ENCODE data around the gene GPR132. TPM values are rescaled to one million over a fixed set of nuclear protein-coding genes. Genes with fewer than 3 reads are reported as not detected.

Gene GPR132
- total RNA-seq, 2 experiments from 2014 or later, result 64.4 to 66.7 TPM

- DNase-seq, result no peak
- Mint-ChIP-seq H3K4me3 (no peak overlapping the region), H3K9me3 (no peaks in the 10 kb centered on the region), H3K4me1 (ENCODE audit: low read depth) (no peaks in the 10 kb centered on the region), H3K36me3 (ENCODE audit: low read depth) (peaks cover 13% of the 10 kb centered on the region), H3K27ac (no peak overlapping the region), H3K27me3 (no peaks in the 10 kb centered on the region)
- no peak for ATAC-seq (ENCODE audit: poor library complexity)
- intact Hi-C loops (cut with DNase I, micrococcal nuclease), result no loop called here
- Histone ChIP-seq H3K4me1 (ENCODE audit: insufficient read depth, low read length) (no peaks in the 10 kb centered on the region), H3K9me3 (ENCODE audit: control insufficient read depth in 1 of 2, insufficient read depth in 1 of 2, low read length in 2 of 2) (no peaks in the 10 kb centered on the region), H3K36me3 (ENCODE audit: insufficient read depth, low read length) (peaks cover 29% of the 10 kb centered on the region), H3K27ac (ENCODE audit: low read depth in 1 of 2, low read length in 2 of 2) (no peak overlapping the region), H3K4me3 (ENCODE audit: low read length) (no peak overlapping the region), H3K27me3 (ENCODE audit: control insufficient read depth in 1 of 2, insufficient read depth in 2 of 2, low read length in 2 of 2) (no peaks in the 10 kb centered on the region)
- ChIA-PET POLR2A (no interaction called here), CTCF (interaction anchor here (0.5 kb wide), 1 partner anchor 122 kb away, joined by 3 read pairs; no protein-coding TSS in a partner anchor)
- TF ChIP-seq CTCF (IDR thresholded peaks at IDR 0.05), result no peak
Measured at GRCh38 chr14:105005929-105006830, 59.0 kb downstream of the GPR132 start.

- DNase-seq (no peak), ATAC-seq (ENCODE audit: poor library complexity) (no peak)
- no peak overlapping the region for H3K4me3 ChIP-seq (ENCODE audit: low read length)
- no peaks in the 10 kb centered on the region for H3K4me1 ChIP-seq (ENCODE audit: insufficient read depth, low read length)
- peaks cover 23% of the 10 kb centered on the region for H3K36me3 ChIP-seq (ENCODE audit: insufficient read depth, low read length)
- TF ChIP-seq CTCF (IDR thresholded peaks at IDR 0.05), result no peak
- ChIA-PET CTCF (no interaction called here), POLR2A (no interaction called here)
- Mint-ChIP-seq H3K27ac (no peak overlapping the region), H3K9me3 (no peaks in the 10 kb centered on the region), H3K4me3 (no peak overlapping the region), H3K36me3 (ENCODE audit: low read depth) (peaks cover 13% of the 10 kb centered on the region), H3K4me1 (ENCODE audit: low read depth) (no peaks in the 10 kb centered on the region), H3K27me3 (no peaks in the 10 kb centered on the region)
- intact Hi-C loops (cut with DNase I, micrococcal nuclease), result no loop called here
- no peak overlapping the region for H3K27ac ChIP-seq (ENCODE audit: low read depth in 1 of 2, low read length in 2 of 2)
- H3K9me3 ChIP-seq (ENCODE audit: control insufficient read depth in 1 of 2, insufficient read depth in 1 of 2, low read length in 2 of 2), result no peaks in the 10 kb centered on the region
- no peaks in the 10 kb centered on the region for H3K27me3 ChIP-seq (ENCODE audit: control insufficient read depth in 1 of 2, insufficient read depth in 2 of 2, low read length in 2 of 2)
Measured at GRCh38 chr14:105005329-105005928, 59.8 kb downstream of the GPR132 start.

Other genes with a start within 250 kb of the GPR132 start
- 1 to 10 TPM; 4.4 to 4.7 TPM for gene CEP170B, start 200.2 kb downstream of the GPR132 start, total RNA-seq
- 1 to 10 TPM; 1.6 to 2.1 TPM for gene PLD4, start 140.6 kb downstream of the GPR132 start, total RNA-seq
- gene AHNAK2, start 87.1 kb downstream of the GPR132 start, total RNA-seq, result under 1 TPM in 1 of 2 experiments, not detected in 1; 0.05 TPM
- gene CLBA1, start 79.6 kb downstream of the GPR132 start, total RNA-seq, result 1 to 10 TPM; 1.7 to 1.8 TPM
- gene CDCA4, start 44.3 kb downstream of the GPR132 start, total RNA-seq, result 10 to 100 TPM; 17.7 to 18.8 TPM
- 1 to 10 TPM in 1 of 2 experiments, under 1 TPM in 1; 0.66 to 1.3 TPM for gene JAG2, start 103.3 kb upstream of the GPR132 start, total RNA-seq
- 1 to 10 TPM; 9.0 to 9.2 TPM for gene NUDT14, start 115.9 kb upstream of the GPR132 start, total RNA-seq
- 10 to 100 TPM; 36.9 to 37.6 TPM for gene BTBD6, start 183.1 kb upstream of the GPR132 start, total RNA-seq
- gene BRF1, start 235.6 kb upstream of the GPR132 start, total RNA-seq, result 10 to 100 TPM; 77.4 to 77.7 TPM
- gene PACS2, start 249.3 kb upstream of the GPR132 start, total RNA-seq, result 10 to 100 TPM; 57.7 to 61.5 TPM